Spleen (tissue), 7 donors: ENCODE measurements around the gene INPP4B.

ENCODE experiments used
- CTCF ChIP-seq, 11 experiments: fragments of 200-600 bp in 7 of 11; fragments of 450-650 bp in 4 of 11; sonication (generic) in 4 of 11; IDR thresholded peaks in 8 of 11; conservative IDR thresholded peaks in 3 of 11; 1 replicate in 7 of 11; 2 replicates in 4 of 11; pipeline versions ENCODE4 v1.4.0 to v1.8.0; 2016 to 2021; ENCODE audit warnings: antibody characterized with exemption in 11 of 11, inconsistent platforms in 4 of 11, mild to moderate bottlenecking in 1 of 11
- POLR2A ChIP-seq, 3 donors: fragments of 450-650 bp; IDR thresholded peaks; one replicate each; pipeline ENCODE4 v1.5.1; 2017; ENCODE audit warnings: antibody characterized with exemption in 3 of 3, mild to moderate bottlenecking in 1 of 3
- POLR2AphosphoS5 ChIP-seq, 3 donors: sonication (generic); formaldehyde crosslinking; IDR thresholded peaks; one replicate each; pipeline ENCODE4 v1.5.1; 2017; ENCODE audit warnings: antibody characterized with exemption in 3 of 3
- donor health status: DM: no; HTN: no; CAD: no; lungs with moderate emphysema.
- donor health status: DM: no; HTN: no; CAD: no.
- donor health status: DM: no; HTN: no; CAD: no.

GRCh38 chr4:142351958-142352357 lies 494.1 kb downstream of the INPP4B start:
- TF ChIP-seq CTCF (IDR thresholded peaks at IDR 0.05 in 8 of 11, conservative IDR thresholded peaks at IDR 0.05 in 3 of 11) (no peak), POLR2A (IDR thresholded peaks at IDR 0.05) (no peak), POLR2AphosphoS5 (IDR thresholded peaks at IDR 0.05) (no peak)
